ENCODE measurements around the gene CGB3.
"Not testable (repeated sequence)": the region's sequence is repeated elsewhere in the genome, so short reads cannot be mapped to it uniquely, and the experiment has no call there.

CGB3 gene

GRCh38 chr19:49022116-49022515 is 2.0 kb downstream of the CGB3 start:
- no peak overlapping the region for H3K4me3 ChIP-seq (ENCODE audit: low read depth, low read length)
- POLR2A ChIA-PET = no interaction called here
- no peak for TF ChIP-seq CTCF (IDR thresholded peaks at IDR 0.05; ENCODE audit: insufficient read depth, low read length, missing control alignments)
- CTCF ChIA-PET = interaction anchor here (0.8 to 5.5 kb wide), 2 partner anchors 23 to 29 kb away, joined by 3 to 68 read pairs; partner anchors contain the start of genes GYS1 and RUVBL2
- no peak for DNase-seq (ENCODE audit: low read depth, low spot score)

- no peak for DNase-seq (ENCODE audit: low read depth, low spot score)
- ChIA-PET POLR2A (no interaction called here), CTCF (interaction anchor here (0.8 to 5.5 kb wide), 2 partner anchors 22 to 28 kb away, joined by 3 to 68 read pairs; partner anchors contain the start of genes GYS1 and RUVBL2)
- H3K4me3 ChIP-seq (ENCODE audit: low read depth, low read length) = no peak overlapping the region
- TF ChIP-seq CTCF (IDR thresholded peaks at IDR 0.05; ENCODE audit: insufficient read depth, low read length, missing control alignments) = no peak
These were observed 2.9 kb downstream of the CGB3 start for GRCh38 chr19:49020931-49021895.

GRCh38 chr19:49020342-49020741 is 3.8 kb downstream of the CGB3 start:
- no peak for TF ChIP-seq CTCF (IDR thresholded peaks at IDR 0.05; ENCODE audit: insufficient read depth, low read length, missing control alignments)
- ChIA-PET CTCF (interaction anchor here (1.3 to 5.5 kb wide), 3 partner anchors 21 to 36 kb away, joined by 6 to 68 read pairs (median 26); partner anchors contain the start of genes GYS1 and RUVBL2), POLR2A (no interaction called here)
- DNase-seq (ENCODE audit: low read depth, low spot score) = no peak
- no peak overlapping the region for H3K4me3 ChIP-seq (ENCODE audit: low read depth, low read length)

DNA sequence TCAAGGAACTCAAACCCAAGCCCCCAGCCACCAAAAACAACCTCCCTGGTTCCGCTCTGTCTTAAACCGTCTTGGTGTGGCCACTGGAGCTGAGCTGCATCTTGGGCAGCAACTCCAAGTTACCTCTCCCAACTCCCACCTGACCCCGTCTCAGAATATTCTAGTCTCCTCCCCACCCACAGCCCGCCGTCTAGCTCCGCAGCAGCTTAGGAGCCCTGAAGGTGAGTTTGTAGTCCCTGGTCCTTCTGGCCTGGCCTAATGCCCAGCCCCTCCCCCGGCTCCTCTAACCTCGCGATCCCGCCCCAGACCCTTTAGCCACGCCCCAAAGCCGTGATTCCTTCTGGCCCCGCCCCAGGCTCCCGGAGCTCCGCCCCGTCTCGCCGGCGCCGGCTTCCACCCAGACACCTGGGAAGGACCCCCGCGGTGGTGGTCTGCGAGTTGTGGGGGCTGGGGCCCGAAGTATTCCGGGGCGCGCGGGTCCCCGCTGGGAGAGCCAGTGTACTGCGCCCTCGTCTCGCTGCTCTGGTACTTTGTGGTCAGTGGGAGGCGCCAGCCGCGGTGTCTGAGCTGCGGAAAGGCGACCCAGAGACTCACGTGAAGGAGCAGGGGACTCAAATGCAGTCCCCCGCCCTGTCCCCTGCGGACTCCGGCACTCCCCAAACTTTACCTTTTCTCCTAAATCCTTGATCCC is 4.7 kb downstream of the CGB3 start:
- DNase-seq (ENCODE audit: low read depth, low spot score) = no peak
- ChIA-PET POLR2A (interaction anchor here (0.6 to 2.0 kb wide), 3 partner anchors 20 to 50 kb away, joined by 3 to 7 read pairs (median 4); partner anchors contain the start of gene CGB7), CTCF (interaction anchor here (1.3 to 5.5 kb wide), 7 partner anchors 13 to 179 kb away, joined by 4 to 68 read pairs (median 6); partner anchors contain the start of genes GYS1 and RUVBL2)
- peak overlapping the region; percentile 50 for H3K4me3 ChIP-seq (ENCODE audit: low read depth, low read length)
- TF ChIP-seq CTCF (IDR thresholded peaks at IDR 0.05; ENCODE audit: insufficient read depth, low read length, missing control alignments) = peak; percentile 11

DNA sequence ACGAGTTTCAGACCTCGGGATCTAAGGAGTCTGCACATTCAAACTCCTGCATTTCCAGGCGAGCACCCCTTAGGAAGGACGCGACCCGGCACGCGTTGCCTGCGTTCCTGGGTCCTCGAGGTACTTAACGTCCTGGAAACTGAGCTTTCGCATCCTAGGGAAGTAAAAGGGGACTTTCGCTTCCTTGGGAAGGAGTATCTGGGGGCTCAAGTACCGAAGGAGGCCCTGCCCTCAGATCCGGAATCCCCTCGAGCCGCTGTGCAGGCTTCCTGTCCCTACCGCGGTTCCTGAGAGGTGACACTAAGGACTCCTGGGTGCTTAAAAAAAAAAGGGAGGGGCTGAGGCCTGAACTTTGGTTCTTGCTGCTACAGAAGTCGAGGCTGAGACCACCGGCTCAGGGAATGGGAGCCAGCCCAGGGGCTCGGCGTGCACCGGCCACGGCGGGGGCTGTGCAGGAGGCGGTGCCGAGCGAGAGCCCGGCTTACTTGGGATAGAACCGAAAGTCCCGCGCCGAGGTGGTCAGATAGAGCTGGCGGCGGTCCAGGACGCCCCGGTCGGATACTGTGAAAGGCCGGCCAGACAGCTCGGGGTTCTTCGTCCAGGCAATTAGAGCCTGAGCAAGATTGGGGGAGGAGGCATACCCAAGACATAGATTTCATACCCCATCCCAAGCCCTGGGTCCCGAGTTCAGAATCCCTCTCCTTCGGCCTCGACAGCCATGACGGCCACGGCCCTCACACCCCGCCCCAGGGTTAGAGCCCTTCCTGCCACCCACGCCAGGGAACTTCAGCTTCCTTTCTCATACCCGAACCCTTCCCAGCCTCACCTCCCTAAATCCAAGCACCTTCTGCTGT is 5.5 kb downstream of the CGB3 start:
- not testable (repeated sequence) for DNase-seq (ENCODE audit: low read depth, low spot score)
- POLR2A ChIA-PET = interaction anchor here (2.0 kb wide), 1 partner anchor 39 kb away, joined by 7 read pairs; the partner anchor contains the start of gene CGB7
- CTCF ChIA-PET = interaction anchor here (0.6 to 5.5 kb wide), 12 partner anchors 10 to 231 kb away, joined by 3 to 68 read pairs (median 6); partner anchors contain the start of genes CGB7, GYS1 and RUVBL2
- peak overlapping the region; percentile 50 for H3K4me3 ChIP-seq (ENCODE audit: low read depth, low read length)
